PC-3 (cell line): ENCODE measurements around the gene DIP2C. TPM values are rescaled to one million over a fixed set of nuclear protein-coding genes. Genes with fewer than 3 reads are reported as not detected.

ENCODE experiments used
- ATAC-seq: fragments of 200-7000 bp; cut with Tn5 transposase; 2 replicates; pipeline ENCODE4 v1.9.1; 2020; ENCODE audit warnings: mild to moderate bottlenecking, moderate library complexity
- BruUV-seq: library from RNA; stranded (reverse); fragments of 400-500 nt; replicated peaks from 2 replicates; lab custom pipeline; 2021; lab: Mats Ljungman, UMichigan
- CTCF ChIA-PET: fragments of 300-600 bp; sonication (Branson Sonifier 250); formaldehyde crosslinking; loops from one replicate; lab custom pipeline; 2022; ENCODE audit warnings: antibody characterized with exemption; lab: Charles Lee
- POLR2A ChIA-PET: fragments of 300-600 bp; sonication (Branson Sonifier 250); formaldehyde crosslinking; loops from one replicate; lab custom pipeline; 2022; ENCODE audit warnings: antibody characterized with exemption; ENCODE audit not compliant: unreplicated experiment; lab: Charles Lee
- DNase-seq: peaks from one replicate; pipeline ENCODE4 v3.0.0-alpha.2; 2015
- H2AFZ ChIP-seq: fragments of 300-600 bp; sonication (generic); 2 replicates; pipeline ENCODE4 v1.6.0; 2016; ENCODE audit warnings: antibody characterized with exemption, low read length
- H3F3A ChIP-seq: fragments of 300-600 bp; sonication (generic); one replicate; pipeline ENCODE4 v1.6.0; 2017; ENCODE audit warnings: antibody characterized with exemption, low read length, control low read depth, mild to moderate bottlenecking; ENCODE audit not compliant: unreplicated experiment
- H3K27ac ChIP-seq: fragments of 300-600 bp; sonication (generic); 2 replicates; pipeline ENCODE4 v1.5.1; 2016; ENCODE audit warnings: mild to moderate bottlenecking, low read length
- H3K27me3 ChIP-seq: fragments of 300-600 bp; sonication (generic); 2 replicates; pipeline ENCODE4 v1.6.1; 2016; ENCODE audit warnings: low read length, mixed read lengths
- H3K36me3 ChIP-seq: fragments of 300-600 bp; sonication (generic); 2 replicates; pipeline ENCODE4 v1.6.1; 2016; ENCODE audit warnings: low read depth, mixed run types, low read length, mixed read lengths
- H3K4me1 ChIP-seq: fragments of 300-600 bp; sonication (generic); 2 replicates; pipeline ENCODE4 v1.5.1; 2016; ENCODE audit warnings: low read length; ENCODE audit not compliant: insufficient read depth
- H3K4me2 ChIP-seq: fragments of 300-600 bp; sonication (generic); 2 replicates; pipeline ENCODE4 v1.6.0; 2016; ENCODE audit warnings: low read length
- H3K4me3 ChIP-seq: fragments of 300-600 bp; sonication (generic); 2 replicates; pipeline ENCODE4 v1.5.1; 2016; ENCODE audit warnings: mild to moderate bottlenecking, low read length, mixed read lengths
- H3K79me2 ChIP-seq: fragments of 300-600 bp; sonication (generic); 2 replicates; pipeline ENCODE4 v1.6.1; 2017; ENCODE audit warnings: low read length, mixed read lengths
- H3K9ac ChIP-seq: fragments of 300-600 bp; sonication (generic); 2 replicates; pipeline ENCODE4 v1.6.0; 2016; ENCODE audit warnings: mild to moderate bottlenecking, low read length
- H3K9me2 ChIP-seq: fragments of 300-600 bp; sonication (generic); replicated peaks from 2 replicates; pipeline ENCODE4 v1.6.1; 2016; ENCODE audit warnings: mixed run types, low read length, mixed read lengths
- H3K9me3 ChIP-seq: fragments of 300-600 bp; sonication (generic); 2 replicates; pipeline ENCODE4 v1.6.1; 2016; ENCODE audit warnings: low read length, mixed read lengths
- H4K20me1 ChIP-seq: fragments of 300-600 bp; sonication (generic); 2 replicates; pipeline ENCODE4 v1.6.1; 2016; ENCODE audit warnings: low read length, mixed read lengths
- EZH2 ChIP-seq: fragments of 300-600 bp; sonication (generic); IDR thresholded peaks from one replicate; pipeline ENCODE4 v1.6.1; 2017; ENCODE audit warnings: antibody characterized with exemption, mild to moderate bottlenecking, low read length; ENCODE audit not compliant: unreplicated experiment
- EZH2phosphoT487 ChIP-seq: fragments of 300-600 bp; sonication (generic); IDR thresholded peaks from 2 replicates; pipeline ENCODE4 v1.6.1; 2018; ENCODE audit warnings: mild to moderate bottlenecking, antibody characterized with exemption, low read length, borderline replicate concordance
- intact Hi-C: fragments of 100-400 bp; cut with micrococcal nuclease; formaldehyde crosslinking; loops from 2 replicates; pipeline ENCODE4 v1.9.0; 2023
- total RNA-seq: library from RNA; depleted of rRNA; stranded (reverse); fragments of >200 nt; gene quantifications from 2 replicates; pipeline ENCODE4 v1.2.3, GENCODE V29; 2014
- TF ChIP-seq, protein P1 (sequence below): fragments of 300-600 bp; sonication (generic); conservative IDR thresholded peaks from 2 replicates; pipeline ENCODE4 v1.5.1; 2017; ENCODE audit warnings: antibody characterized with exemption, low read depth, mild to moderate bottlenecking, low read length

DIP2C gene
- total RNA-seq, 1 experiment from 2014 or later: 3.1 TPM

DNA sequence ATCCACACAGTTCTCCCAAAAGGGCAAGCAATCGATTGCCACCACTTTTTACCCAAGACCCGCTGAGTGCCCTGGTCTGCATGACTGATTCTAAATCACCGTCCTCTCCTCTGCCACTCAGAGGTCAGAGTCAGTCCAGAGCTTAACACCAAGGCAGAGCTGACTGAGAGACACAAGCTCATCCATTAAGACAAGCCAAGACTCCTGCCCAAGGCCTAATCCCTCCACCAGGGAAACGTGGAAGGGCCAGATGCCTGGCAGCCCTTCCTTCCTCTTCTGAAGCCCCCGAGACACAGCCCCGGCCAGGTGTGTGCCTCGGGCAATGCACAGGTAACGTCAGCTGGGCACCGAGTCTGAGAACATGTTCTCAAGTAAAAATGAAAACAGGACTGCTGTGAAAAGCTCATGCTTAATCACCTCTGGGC, 51.7 kb downstream of the DIP2C start:
- no peak overlapping the region for H3K9ac ChIP-seq
- H3F3A ChIP-seq: no peaks in the 10 kb centered on the region
- H2AFZ ChIP-seq: no peak overlapping the region
- H3K9me3 ChIP-seq: no peaks in the 10 kb centered on the region
- intact Hi-C loops: no loop called here
- no peaks in the 10 kb centered on the region for H3K27me3 ChIP-seq
- H3K27ac ChIP-seq: no peak overlapping the region
- no peaks in the 10 kb centered on the region for H4K20me1 ChIP-seq
- no peaks in the 10 kb centered on the region for H3K79me2 ChIP-seq
- ATAC-seq (no peak), DNase-seq (no peak)
- no peaks in the 10 kb centered on the region for H3K36me3 ChIP-seq
- no peaks in the 10 kb centered on the region for H3K4me1 ChIP-seq
- POLR2A ChIA-PET: no interaction called here
- CTCF ChIA-PET: no interaction called here
- no peak overlapping the region for H3K4me3 ChIP-seq
- H3K9me2 ChIP-seq: no peaks in the 10 kb centered on the region
- TF ChIP-seq EZH2: no peak
- no peak for TF ChIP-seq EZH2phosphoT487
- TF ChIP-seq, protein P1, sequence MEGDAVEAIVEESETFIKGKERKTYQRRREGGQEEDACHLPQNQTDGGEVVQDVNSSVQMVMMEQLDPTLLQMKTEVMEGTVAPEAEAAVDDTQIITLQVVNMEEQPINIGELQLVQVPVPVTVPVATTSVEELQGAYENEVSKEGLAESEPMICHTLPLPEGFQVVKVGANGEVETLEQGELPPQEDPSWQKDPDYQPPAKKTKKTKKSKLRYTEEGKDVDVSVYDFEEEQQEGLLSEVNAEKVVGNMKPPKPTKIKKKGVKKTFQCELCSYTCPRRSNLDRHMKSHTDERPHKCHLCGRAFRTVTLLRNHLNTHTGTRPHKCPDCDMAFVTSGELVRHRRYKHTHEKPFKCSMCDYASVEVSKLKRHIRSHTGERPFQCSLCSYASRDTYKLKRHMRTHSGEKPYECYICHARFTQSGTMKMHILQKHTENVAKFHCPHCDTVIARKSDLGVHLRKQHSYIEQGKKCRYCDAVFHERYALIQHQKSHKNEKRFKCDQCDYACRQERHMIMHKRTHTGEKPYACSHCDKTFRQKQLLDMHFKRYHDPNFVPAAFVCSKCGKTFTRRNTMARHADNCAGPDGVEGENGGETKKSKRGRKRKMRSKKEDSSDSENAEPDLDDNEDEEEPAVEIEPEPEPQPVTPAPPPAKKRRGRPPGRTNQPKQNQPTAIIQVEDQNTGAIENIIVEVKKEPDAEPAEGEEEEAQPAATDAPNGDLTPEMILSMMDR: no peak
- BruUV-seq: no TSS peak
- H3K4me2 ChIP-seq: no peak overlapping the region

DNA sequence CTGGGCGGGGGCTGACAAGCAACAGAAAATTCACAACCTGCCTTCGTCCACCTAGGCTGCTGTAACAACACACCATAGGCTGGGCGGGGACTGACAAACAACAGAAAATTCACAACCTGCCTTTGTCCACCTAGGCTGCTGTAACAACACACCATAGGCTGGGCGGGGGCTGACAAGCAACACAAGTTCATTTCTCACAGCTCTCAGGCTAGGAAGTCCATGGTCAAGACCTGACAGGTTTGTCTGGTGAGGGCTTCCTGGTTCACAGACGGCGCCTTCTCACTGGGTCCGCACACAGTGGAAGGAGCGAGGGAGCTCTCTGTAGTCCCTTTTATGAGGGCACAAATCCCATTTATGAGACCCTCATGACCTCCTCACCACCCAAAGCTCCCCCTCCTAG, 52.2 kb downstream of the DIP2C start:
- ATAC-seq: no peak
- no peaks in the 10 kb centered on the region for H3F3A ChIP-seq
- DNase-seq: no peak
- no peak overlapping the region for H3K27ac ChIP-seq
- H3K36me3 ChIP-seq: no peaks in the 10 kb centered on the region
- no peaks in the 10 kb centered on the region for H3K9me2 ChIP-seq
- H3K4me2 ChIP-seq: no peak overlapping the region
- no peak overlapping the region for H3K4me3 ChIP-seq
- no peaks in the 10 kb centered on the region for H3K4me1 ChIP-seq
- intact Hi-C loops: no loop called here
- POLR2A ChIA-PET: no interaction called here
- H3K9me3 ChIP-seq: no peaks in the 10 kb centered on the region
- CTCF ChIA-PET: no interaction called here
- no peak overlapping the region for H2AFZ ChIP-seq
- no peaks in the 10 kb centered on the region for H4K20me1 ChIP-seq
- no peaks in the 10 kb centered on the region for H3K27me3 ChIP-seq
- no peak overlapping the region for H3K9ac ChIP-seq
- no TSS peak for BruUV-seq
- H3K79me2 ChIP-seq: no peaks in the 10 kb centered on the region
- TF ChIP-seq EZH2phosphoT487 (no peak), EZH2 (no peak)

DNA sequence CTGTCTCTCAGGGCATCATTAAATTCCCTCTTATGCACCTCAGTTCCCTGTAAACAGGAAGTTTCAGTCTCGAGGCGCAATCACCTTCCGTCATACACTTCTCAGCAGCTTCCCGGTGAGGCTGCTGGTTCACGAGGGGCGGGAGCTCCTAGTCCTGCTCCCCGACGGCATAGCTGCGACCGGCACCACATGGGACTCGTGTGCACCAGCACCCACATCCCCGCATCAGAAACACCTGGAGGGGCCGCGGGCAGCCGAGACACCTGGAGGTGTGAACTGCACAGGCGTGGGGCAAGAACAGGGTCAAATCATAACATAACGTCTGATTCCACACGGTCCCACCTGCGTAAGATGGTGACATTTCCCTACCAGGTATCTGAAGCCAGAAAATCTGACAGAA, 52.7 kb downstream of the DIP2C start:
- Histone ChIP-seq H4K20me1 (no peaks in the 10 kb centered on the region), H3K9me2 (no peaks in the 10 kb centered on the region), H3K4me1 (no peaks in the 10 kb centered on the region), H3K9ac (no peak overlapping the region), H3K4me2 (no peak overlapping the region), H3K36me3 (no peaks in the 10 kb centered on the region), H3K27ac (no peak overlapping the region), H3K27me3 (no peaks in the 10 kb centered on the region), H3K9me3 (no peaks in the 10 kb centered on the region), H2AFZ (no peak overlapping the region), H3K79me2 (no peaks in the 10 kb centered on the region), H3K4me3 (no peak overlapping the region), H3F3A (no peaks in the 10 kb centered on the region)
- ATAC-seq (no peak), DNase-seq (no peak)
- BruUV-seq: no TSS peak
- intact Hi-C loops: no loop called here
- ChIA-PET POLR2A (no interaction called here), CTCF (no interaction called here)
- TF ChIP-seq EZH2phosphoT487 (no peak), EZH2 (no peak)
- TF ChIP-seq, protein P1: no peak
